ENCODE measurements around the gene MAP2K5. TPM values are rescaled to one million over a fixed set of nuclear protein-coding genes. Genes with fewer than 3 reads are reported as not detected.

Gene MAP2K5
- total RNA-seq, 2 experiments from 2014 or later, result 16.9 to 17.4 TPM

GRCh38 chr15:67740405-67740804 is 197.9 kb downstream of the MAP2K5 start:
- no peak for DNase-seq
- Mint-ChIP-seq H3K4me1 (peaks cover 30% of the 10 kb centered on the region), H3K4me3 (no peak overlapping the region), H3K27me3 (no peaks in the 10 kb centered on the region), H3K9me3 (no peaks in the 10 kb centered on the region), H3K27ac (no peak overlapping the region), H3K36me3 (ENCODE audit: low read depth) (no peaks in the 10 kb centered on the region)
- ChIA-PET CTCF (no interaction called here), POLR2A (no interaction called here)

DNA sequence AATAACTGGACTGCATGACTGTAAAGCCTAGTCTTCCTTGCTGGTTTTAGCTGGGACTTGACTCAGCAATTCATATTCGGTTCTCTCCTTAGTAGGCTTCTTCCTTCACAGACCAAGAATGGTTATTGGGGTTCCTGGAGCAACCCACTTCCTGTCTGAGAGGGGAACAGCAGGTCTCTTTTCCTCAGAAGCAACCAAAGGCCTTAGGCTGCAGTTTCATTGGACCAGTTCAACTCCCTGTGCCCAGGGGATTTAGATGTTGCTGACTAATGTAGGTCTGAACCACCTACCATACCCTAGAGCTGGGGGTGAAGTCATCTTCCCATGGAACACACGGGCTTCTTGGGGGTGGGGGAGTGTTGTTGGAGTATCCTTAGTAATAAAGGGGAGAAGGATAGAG is 198.8 kb downstream of the MAP2K5 start:
- H3K9me3 Mint-ChIP-seq, result no peaks in the 10 kb centered on the region
- H3K36me3 Mint-ChIP-seq (ENCODE audit: low read depth), result no peaks in the 10 kb centered on the region
- H3K27me3 Mint-ChIP-seq, result no peaks in the 10 kb centered on the region
- ChIA-PET CTCF (no interaction called here), POLR2A (interaction anchor here (0.6 to 0.8 kb wide), 2 partner anchors 199 to 682 kb away, joined by 3 read pairs; partner anchors contain the start of gene MAP2K5)
- no peak overlapping the region for H3K4me3 Mint-ChIP-seq
- H3K4me1 Mint-ChIP-seq, result peaks cover 27% of the 10 kb centered on the region
- H3K27ac Mint-ChIP-seq, result no peak overlapping the region
- no peak for DNase-seq

- Mint-ChIP-seq H3K27ac (no peak overlapping the region), H3K4me3 (no peak overlapping the region), H3K4me1 (peaks cover 32% of the 10 kb centered on the region), H3K36me3 (ENCODE audit: low read depth) (no peaks in the 10 kb centered on the region), H3K9me3 (no peaks in the 10 kb centered on the region), H3K27me3 (no peaks in the 10 kb centered on the region)
- POLR2A ChIA-PET, result interaction anchor here (1.3 kb wide), 1 partner anchor 19 kb away, joined by 3 read pairs; no protein-coding TSS in a partner anchor
- no peak for DNase-seq
- CTCF ChIA-PET, result no interaction called here
Measured at GRCh38 chr15:67743558-67743957, 201.1 kb downstream of the MAP2K5 start.

DNA sequence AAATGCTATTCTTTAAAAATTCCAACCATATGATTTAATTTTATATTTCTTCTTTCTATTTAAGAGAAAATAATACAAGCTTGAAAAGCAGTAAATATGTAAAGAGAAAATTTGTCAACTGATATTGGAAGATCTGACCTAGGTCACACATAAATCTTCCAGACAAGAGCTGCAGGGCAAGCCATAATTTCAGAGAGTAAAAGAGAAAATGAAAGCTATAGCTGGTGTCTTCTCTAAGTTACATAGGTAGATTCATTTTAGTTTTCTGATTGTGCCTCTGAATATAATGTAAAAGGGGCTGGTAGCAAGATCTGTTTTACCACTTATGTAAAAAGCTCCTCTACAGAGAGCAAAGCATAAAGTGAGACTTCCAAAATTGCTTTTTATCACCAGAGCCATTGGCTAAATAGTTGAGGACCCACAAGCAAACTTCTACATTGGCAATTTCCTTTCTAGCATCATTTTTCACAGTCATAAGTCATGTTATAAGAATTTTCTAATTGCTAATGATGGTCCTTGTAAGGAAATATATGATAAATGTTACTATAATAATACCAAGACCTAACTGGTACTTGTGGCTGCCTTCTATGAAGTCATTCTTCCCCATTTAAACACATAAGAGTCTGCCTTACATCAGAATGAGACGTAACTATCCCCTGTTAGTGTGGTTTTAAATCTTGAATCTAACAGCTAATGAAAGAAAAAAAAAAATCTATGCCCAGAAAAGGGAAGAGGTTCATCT is 202.0 kb downstream of the MAP2K5 start:
- H3K27me3 Mint-ChIP-seq, result no peaks in the 10 kb centered on the region
- ChIA-PET CTCF (no interaction called here), POLR2A (interaction anchor here (1.3 kb wide), 1 partner anchor 18 kb away, joined by 3 read pairs; no protein-coding TSS in a partner anchor)
- H3K9me3 Mint-ChIP-seq, result no peaks in the 10 kb centered on the region
- no peak overlapping the region for H3K4me3 Mint-ChIP-seq
- H3K27ac Mint-ChIP-seq, result no peak overlapping the region
- no peaks in the 10 kb centered on the region for H3K36me3 Mint-ChIP-seq (ENCODE audit: low read depth)
- no peak for DNase-seq
- H3K4me1 Mint-ChIP-seq, result peaks cover 32% of the 10 kb centered on the region

GRCh38 chr15:67745073-67746006 is 202.8 kb downstream of the MAP2K5 start:
- Mint-ChIP-seq H3K36me3 (ENCODE audit: low read depth) (no peaks in the 10 kb centered on the region), H3K4me1 (peaks cover 29% of the 10 kb centered on the region)

DNA sequence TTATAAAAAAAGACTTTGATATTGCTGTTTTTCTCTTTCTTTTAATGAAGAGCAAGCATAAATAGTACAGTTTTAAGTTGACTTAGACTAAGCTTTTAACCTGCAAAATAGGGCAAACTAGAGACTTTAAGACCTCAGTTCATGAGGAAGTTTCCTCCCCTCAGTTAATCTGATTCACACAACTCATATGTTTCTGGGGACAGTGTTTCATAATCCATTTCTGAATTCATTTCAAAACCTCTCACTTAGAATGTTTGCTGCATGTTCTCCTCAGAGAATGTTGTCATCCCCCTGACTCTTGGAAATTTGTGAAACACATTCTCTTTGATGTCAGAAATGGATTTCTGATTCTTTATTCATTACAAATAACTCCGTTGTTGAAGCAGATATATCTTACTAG is 203.5 kb downstream of the MAP2K5 start:
- H3K27me3 Mint-ChIP-seq, result no peaks in the 10 kb centered on the region
- DNase-seq, result no peak
- H3K4me3 Mint-ChIP-seq, result no peak overlapping the region
- POLR2A ChIA-PET, result no interaction called here
- H3K27ac Mint-ChIP-seq, result no peak overlapping the region
- peaks cover 25% of the 10 kb centered on the region for H3K4me1 Mint-ChIP-seq
- no peaks in the 10 kb centered on the region for H3K9me3 Mint-ChIP-seq
- CTCF ChIA-PET, result no interaction called here
- no peaks in the 10 kb centered on the region for H3K36me3 Mint-ChIP-seq (ENCODE audit: low read depth)

More at GRCh38 chr15:67745073-67746006, 202.8 kb downstream of the MAP2K5 start:
- Mint-ChIP-seq H3K9me3 (no peaks in the 10 kb centered on the region), H3K27ac (no peak overlapping the region), H3K27me3 (no peaks in the 10 kb centered on the region), H3K4me3 (no peak overlapping the region)
- no peak for DNase-seq
- POLR2A ChIA-PET, result interaction anchor here (1.3 kb wide), 1 partner anchor 17 kb away, joined by 3 read pairs; no protein-coding TSS in a partner anchor
- CTCF ChIA-PET, result no interaction called here

GRCh38 chr15:67746450-67746849 is 203.9 kb downstream of the MAP2K5 start:
- DNase-seq, result no peak
- Mint-ChIP-seq H3K27ac (no peak overlapping the region), H3K4me1 (peaks cover 21% of the 10 kb centered on the region), H3K4me3 (no peak overlapping the region), H3K9me3 (no peaks in the 10 kb centered on the region), H3K27me3 (no peaks in the 10 kb centered on the region), H3K36me3 (ENCODE audit: low read depth) (no peaks in the 10 kb centered on the region)
- ChIA-PET POLR2A (no interaction called here), CTCF (no interaction called here)

DNA sequence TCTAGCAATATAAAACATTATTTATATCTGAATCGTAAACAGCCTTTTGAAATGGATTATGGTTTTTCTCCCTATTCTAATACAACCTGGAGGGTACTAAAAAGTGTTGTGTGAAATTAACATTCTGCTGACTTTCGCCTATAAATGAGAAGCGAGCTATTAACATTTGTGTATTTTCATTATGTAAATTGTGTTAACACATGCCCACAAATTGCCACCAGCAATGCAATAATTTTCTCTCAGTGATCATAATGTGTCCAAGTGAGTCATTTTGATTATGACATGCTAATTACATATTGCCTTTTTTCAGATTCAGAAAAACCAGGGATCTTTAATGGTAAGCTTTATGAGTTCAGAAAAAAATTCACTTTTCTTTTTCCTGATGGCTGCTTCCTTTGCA is 205.4 kb downstream of the MAP2K5 start:
- Mint-ChIP-seq H3K27ac (no peak overlapping the region), H3K27me3 (no peaks in the 10 kb centered on the region), H3K36me3 (ENCODE audit: low read depth) (no peaks in the 10 kb centered on the region), H3K4me3 (no peak overlapping the region), H3K4me1 (peaks cover 19% of the 10 kb centered on the region), H3K9me3 (no peaks in the 10 kb centered on the region)
- DNase-seq, result no peak
- CTCF ChIA-PET, result interaction anchor here (1.4 kb wide), 1 partner anchor 291 kb away, joined by 3 read pairs; no protein-coding TSS in a partner anchor
- POLR2A ChIA-PET, result interaction anchor here (1.1 kb wide), 1 partner anchor 20 kb away, joined by 3 read pairs; no protein-coding TSS in a partner anchor

GRCh38 chr15:67750371-67750770 is 207.9 kb downstream of the MAP2K5 start:
- H3K9me3 Mint-ChIP-seq, result no peaks in the 10 kb centered on the region
- no peak overlapping the region for H3K27ac Mint-ChIP-seq
- POLR2A ChIA-PET, result no interaction called here
- H3K36me3 Mint-ChIP-seq (ENCODE audit: low read depth), result no peaks in the 10 kb centered on the region
- no peak overlapping the region for H3K4me3 Mint-ChIP-seq
- no peak for DNase-seq
- H3K4me1 Mint-ChIP-seq, result peaks cover 17% of the 10 kb centered on the region
- CTCF ChIA-PET, result no interaction called here
- no peaks in the 10 kb centered on the region for H3K27me3 Mint-ChIP-seq

DNA sequence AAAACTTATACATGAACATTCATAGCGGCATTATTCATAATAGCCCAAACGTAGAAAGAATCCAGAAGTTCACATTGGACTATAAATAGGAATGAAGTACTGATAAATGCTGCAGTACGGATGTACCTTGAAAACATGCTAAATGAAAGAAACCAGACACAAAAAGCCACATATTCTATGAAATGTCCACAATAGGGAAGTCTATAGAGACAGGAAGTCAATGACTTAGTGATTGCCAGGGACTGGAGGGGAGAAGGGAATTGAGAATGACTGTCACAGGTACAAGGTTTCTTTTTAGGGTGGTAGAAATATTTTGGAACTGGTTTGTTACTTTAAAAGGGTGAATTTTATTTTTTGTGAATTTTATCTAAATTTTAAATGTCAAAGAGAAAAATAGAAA is 211.4 kb downstream of the MAP2K5 start:
- ChIA-PET POLR2A (no interaction called here), CTCF (no interaction called here)
- no peak overlapping the region for H3K27ac Mint-ChIP-seq
- no peaks in the 10 kb centered on the region for H3K9me3 Mint-ChIP-seq
- no peak for DNase-seq
- peaks cover 23% of the 10 kb centered on the region for H3K4me1 Mint-ChIP-seq
- no peaks in the 10 kb centered on the region for H3K27me3 Mint-ChIP-seq
- no peaks in the 10 kb centered on the region for H3K36me3 Mint-ChIP-seq (ENCODE audit: low read depth)
- no peak overlapping the region for H3K4me3 Mint-ChIP-seq

GRCh38 chr15:67755264-67755663 is 212.8 kb downstream of the MAP2K5 start:
- Mint-ChIP-seq H3K9me3 (no peaks in the 10 kb centered on the region), H3K27me3 (no peaks in the 10 kb centered on the region), H3K36me3 (ENCODE audit: low read depth) (no peaks in the 10 kb centered on the region), H3K27ac (no peak overlapping the region), H3K4me3 (no peak overlapping the region), H3K4me1 (peaks cover 23% of the 10 kb centered on the region)
- ChIA-PET POLR2A (no interaction called here), CTCF (no interaction called here)
- DNase-seq, result no peak

- no peak for DNase-seq
- ChIA-PET POLR2A (no interaction called here), CTCF (no interaction called here)
- Mint-ChIP-seq H3K4me1 (peaks cover 23% of the 10 kb centered on the region), H3K27ac (no peak overlapping the region), H3K27me3 (no peaks in the 10 kb centered on the region), H3K36me3 (ENCODE audit: low read depth) (no peaks in the 10 kb centered on the region), H3K9me3 (no peaks in the 10 kb centered on the region), H3K4me3 (no peak overlapping the region)
Measured at GRCh38 chr15:67755936-67756335, 213.4 kb downstream of the MAP2K5 start.

DNA sequence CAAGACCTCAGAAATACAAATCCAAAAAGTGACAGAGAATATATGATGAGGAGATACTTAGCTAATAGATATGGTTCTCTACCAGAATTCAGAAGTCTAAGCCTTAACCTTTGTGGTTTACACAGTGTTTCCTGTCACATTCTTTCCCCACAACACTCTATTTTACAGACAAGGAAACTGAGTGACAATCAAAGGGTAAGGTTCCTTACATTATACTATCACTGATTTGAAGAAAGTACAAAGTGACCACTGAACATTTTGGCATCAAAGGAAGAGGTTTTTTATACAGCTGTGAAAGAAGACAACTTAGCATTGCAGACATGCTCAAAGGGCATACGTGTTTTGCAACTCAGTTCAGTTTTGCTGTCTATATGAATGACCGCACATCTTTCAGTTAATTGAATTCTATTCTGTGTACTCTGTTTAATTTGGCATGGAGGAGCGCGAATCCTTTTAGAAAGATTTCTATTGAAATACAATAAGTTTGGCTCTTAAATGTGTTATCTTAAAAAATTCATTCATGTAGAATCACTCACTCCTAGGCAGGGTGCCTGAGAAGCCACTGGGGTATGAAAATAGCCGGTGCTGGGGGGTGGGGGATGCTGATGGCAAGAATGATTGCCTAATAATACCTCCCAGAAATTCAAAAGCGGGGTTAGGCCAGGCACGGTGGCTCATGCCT is 216.3 kb downstream of the MAP2K5 start:
- Mint-ChIP-seq H3K4me3 (no peak overlapping the region), H3K27me3 (no peaks in the 10 kb centered on the region), H3K27ac (no peak overlapping the region), H3K9me3 (no peaks in the 10 kb centered on the region), H3K36me3 (ENCODE audit: low read depth) (no peaks in the 10 kb centered on the region), H3K4me1 (peaks cover 37% of the 10 kb centered on the region)
- POLR2A ChIA-PET, result interaction anchor here (0.6 kb wide), 1 partner anchor 30 kb away, joined by 3 read pairs; no protein-coding TSS in a partner anchor
- CTCF ChIA-PET, result no interaction called here
- DNase-seq, result no peak

All from activated CD4-positive, alpha-beta memory T cell treated with anti-CD3 and anti-CD28 coated beads, Interleukin-2, amount 10 ng/mL, durations not matched to agents 7 days and 5 days (primary cell).